Stimulated activated CD4-positive, alpha-beta T cell treated with anti-CD3 and anti-CD28 coated beads, TNF-alpha, amount 100 ng/mL, for 1 hour (primary cell): ENCODE measurements around the gene ANAPC2.

Source experiments
- DNase-seq, 3 donors: peaks; one replicate each; pipeline ENCODE4 v3.0.0-alpha.2; 2020; ENCODE audit warnings: low read depth in 3 of 3, low spot score in 1 of 3

The ANAPC2 gene

DNA sequence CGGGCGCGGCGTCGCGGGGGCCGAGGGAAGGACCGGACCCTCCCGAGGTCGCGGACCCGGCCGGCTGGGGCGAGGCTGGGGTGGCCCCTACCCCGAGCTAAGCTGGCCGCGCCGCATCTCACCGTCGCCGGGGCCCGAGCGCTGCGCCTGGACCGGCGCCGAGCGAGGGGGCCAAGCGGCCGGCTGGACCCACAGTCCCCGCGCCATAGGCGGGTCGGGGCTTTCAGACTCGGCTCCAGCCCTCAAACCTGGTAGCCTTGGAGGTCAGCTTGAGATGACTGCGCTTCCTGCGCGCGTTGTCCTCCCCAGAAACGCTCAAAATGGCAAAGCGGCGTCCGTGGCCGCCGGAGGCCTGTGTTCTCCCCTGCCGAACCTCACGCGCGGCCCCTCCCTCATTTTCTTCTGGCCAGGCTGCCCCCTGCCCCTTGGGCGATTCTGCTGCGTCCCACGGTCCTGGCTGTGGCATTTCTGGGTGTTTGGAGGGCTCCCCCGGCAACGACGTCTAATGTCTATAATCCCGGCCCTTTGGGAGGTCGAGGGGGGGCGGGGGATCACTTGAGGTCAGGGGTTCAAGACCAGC is 58.1 kb downstream of the ANAPC2 start:
- no peak for DNase-seq

DNA sequence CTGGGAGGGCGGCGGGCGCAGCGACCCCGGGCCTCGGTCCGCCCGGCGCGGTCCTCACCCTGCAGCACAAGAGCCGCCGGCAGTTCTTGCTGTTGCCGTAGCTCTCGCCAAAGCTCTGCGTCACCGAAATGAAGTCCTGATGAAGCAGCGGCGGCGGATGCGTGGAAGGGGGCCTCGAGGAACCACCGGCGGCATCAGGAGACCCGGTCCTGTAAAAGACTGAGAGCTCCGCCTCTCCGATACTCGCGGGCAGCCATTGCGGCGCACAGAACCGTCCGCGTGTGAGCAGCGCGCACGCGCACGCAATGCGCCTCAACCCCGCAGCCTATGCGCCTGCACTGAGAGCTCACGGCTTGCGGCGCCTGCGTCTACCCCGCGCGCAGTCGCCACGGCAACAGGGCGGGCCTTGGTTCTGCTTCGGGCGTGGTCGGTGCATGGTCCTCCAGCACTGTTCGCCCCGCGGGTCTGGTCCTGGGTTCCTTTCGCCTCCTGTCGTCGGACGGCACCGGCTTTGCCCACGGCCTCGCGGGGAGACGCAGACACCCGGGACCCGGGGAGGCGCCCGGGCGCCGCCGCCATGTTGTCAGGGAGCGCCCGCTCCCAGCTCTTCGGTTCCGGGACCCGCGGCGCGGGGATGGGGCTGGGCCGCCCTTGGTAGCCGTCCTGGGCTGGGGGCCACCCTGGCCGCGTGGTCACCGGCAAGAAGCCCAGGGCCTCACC is 58.7 kb downstream of the ANAPC2 start:
- peak; percentile 69 to 81 (median 79) for DNase-seq

DNA sequence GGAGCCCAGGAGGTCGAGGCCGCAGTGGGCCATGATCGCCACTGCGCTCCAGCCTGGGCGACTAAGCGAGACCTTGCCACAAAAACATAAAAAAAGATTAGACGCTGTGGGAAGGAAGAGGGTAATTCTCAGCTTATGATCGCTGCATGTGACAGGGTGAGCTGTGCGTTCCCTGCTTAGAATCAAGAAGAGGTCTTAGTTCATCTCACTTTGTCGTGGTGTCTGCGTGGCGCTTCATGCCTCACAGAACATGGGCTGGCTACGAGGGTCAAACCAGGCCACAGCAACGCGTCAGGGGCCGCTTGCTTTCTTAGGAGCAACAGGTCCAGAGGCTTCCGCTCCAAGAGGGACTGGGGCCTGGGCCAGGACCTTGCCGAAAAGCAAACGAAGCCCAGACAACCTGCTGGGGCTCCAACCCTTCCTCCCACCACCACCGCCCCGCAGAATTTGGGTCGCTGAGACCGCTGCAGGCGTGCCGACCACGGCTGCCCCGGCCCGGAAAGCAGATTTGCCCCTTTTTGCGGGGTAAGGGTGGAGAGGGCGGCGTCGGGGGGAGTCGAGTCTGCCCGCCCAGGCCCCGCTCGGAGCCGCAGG is 59.4 kb downstream of the ANAPC2 start:
- no peak for DNase-seq

DNA sequence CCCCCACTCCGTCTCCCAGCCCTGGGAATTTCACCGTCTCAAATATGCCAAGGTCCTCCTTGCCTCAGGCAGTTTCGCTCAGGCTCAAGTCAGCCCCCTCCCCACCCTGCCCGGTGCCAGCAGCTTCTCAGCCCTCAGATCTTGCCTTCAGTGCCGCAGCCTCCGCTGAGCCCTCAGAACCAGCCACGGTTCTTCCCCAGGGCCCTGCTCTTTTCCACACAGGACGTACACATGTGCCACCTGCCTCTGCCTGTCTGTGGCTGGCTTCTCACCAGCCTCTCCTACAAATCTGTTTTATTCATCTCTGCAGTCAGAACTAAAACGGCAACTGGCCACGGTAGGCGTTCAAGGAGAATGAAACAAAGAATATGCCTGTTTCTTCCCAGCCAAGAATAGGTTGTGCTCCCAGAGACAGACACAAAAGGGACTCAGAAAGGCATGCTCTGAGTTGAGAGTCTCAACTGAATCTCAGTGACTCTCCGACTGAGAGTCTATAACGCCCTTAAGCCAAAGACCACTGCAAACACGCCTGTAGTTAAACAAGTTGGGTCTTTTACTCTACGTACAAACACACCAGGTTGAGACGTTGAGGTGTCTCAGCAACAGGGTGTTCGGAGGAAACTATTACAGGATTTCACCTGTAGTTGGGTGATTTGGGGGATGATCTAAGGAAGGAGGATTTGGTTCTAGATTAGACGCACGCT is 60.0 kb downstream of the ANAPC2 start:
- no peak for DNase-seq

DNA sequence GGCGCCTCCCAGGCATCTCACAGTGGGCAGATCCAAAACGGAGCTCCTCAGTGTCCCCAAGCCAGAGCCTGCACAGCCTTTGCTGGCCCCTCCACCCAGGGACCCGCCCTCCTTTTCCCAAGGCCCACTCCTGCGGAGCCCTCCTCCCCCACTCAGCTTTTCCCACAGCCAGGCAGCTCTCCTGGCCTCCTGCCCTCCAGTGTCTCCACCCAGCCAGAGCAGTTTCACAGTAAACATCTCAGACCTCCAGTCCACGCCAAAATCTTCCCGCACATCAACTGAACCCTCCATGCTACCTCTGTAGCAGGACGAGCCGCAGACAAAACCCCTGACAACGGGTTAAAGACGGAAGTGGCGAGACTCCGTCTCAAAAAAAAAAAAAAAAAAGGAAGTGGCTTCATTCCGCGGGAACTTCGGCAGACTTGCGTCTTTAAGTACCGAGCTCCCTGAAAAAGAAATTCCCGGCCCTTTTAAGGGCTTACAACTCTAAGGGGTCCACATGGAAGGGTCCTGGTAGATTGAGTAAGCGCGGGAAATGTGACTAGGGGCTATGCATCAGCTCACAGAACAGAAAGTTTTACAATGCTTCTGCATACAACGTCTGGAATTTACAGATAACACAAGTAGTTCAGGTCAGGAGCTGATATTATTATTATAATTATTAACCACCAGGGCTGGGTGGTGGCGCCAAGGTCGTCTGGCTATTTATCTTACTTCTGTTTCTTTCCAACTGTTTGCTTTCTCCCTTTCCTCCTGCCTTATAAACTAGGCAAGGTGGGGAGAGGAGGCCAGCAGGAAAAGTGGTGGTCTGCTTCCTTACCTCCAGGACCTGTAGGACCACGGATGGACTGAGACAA is 60.8 kb downstream of the ANAPC2 start:
- no peak for DNase-seq

DNA sequence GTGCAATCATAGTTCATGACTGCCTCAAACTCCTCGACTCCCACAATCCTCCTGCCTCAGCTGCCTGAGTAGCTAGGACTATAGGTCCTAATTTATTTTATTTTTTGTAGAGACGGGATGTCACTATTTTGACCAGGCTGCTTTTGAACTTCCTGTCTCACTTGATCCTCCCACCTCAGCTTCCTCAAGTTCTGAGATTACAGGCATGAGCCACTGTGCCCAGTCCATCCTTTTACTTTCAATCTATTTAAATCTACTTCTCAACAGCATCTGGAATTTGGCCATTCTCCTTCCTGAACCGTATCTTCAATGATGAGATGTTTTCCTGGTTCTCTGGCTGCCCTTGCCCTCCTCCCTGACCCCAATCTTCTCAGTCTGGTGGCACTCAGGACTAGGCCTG is 61.6 kb downstream of the ANAPC2 start:
- no peak for DNase-seq
